Activated CD4-positive, alpha-beta T cell treated with anti-CD3 and anti-CD28 coated beads for 24 hours (primary cell): ENCODE results near the gene SLC26A9.
"Not testable (repeated sequence)": the region's sequence is repeated elsewhere in the genome, so short reads cannot be mapped to it uniquely, and the experiment has no call there.

Source experiments
- DNase-seq, 2 donors: peaks; one replicate each; pipeline ENCODE4 v3.0.0-alpha.2; 2020; ENCODE audit warnings: low read depth in 2 of 2

The SLC26A9 gene

GRCh38 chr1:205890631-205891030 is 52.6 kb downstream of the SLC26A9 start:
- not testable (repeated sequence) for DNase-seq

GRCh38 chr1:205889706-205890105 is 53.5 kb downstream of the SLC26A9 start:
- not testable (repeated sequence) for DNase-seq

- not testable (repeated sequence) for DNase-seq
Observed at GRCh38 chr1:205889006-205889405, 54.2 kb downstream of the SLC26A9 start.

GRCh38 chr1:205883792-205884191 is 59.5 kb downstream of the SLC26A9 start:
- no peak for DNase-seq

GRCh38 chr1:205880923-205881322 is 62.3 kb downstream of the SLC26A9 start:
- DNase-seq, result no peak

GRCh38 chr1:205879974-205880373 is 63.3 kb downstream of the SLC26A9 start:
- no peak for DNase-seq

- no peak for DNase-seq
Observed at GRCh38 chr1:205878026-205878425, 65.2 kb downstream of the SLC26A9 start.

- not testable (repeated sequence) for DNase-seq
Observed at GRCh38 chr1:205873148-205873547, 70.1 kb downstream of the SLC26A9 start.

- no peak for DNase-seq
Observed at GRCh38 chr1:205870236-205870635, 73.0 kb downstream of the SLC26A9 start.
